ENCODE data around the gene CD74.

The CD74 gene

GRCh38 chr5:150364004-150364403, 48.7 kb downstream of the CD74 start:
- Mint-ChIP-seq H3K36me3 (ENCODE audit: low read depth) (peaks cover 46% of the 10 kb centered on the region), H3K27me3 (ENCODE audit: low read depth, poor library complexity) (no peaks in the 10 kb centered on the region), H3K27ac (no peak overlapping the region), H3K9me3 (no peaks in the 10 kb centered on the region), H3K4me1 (peaks cover 12% of the 10 kb centered on the region), H3K4me3 (no peak overlapping the region)
- no peak for DNase-seq
- no peak for TF ChIP-seq CTCF (IDR thresholded peaks at IDR 0.05)

DNA sequence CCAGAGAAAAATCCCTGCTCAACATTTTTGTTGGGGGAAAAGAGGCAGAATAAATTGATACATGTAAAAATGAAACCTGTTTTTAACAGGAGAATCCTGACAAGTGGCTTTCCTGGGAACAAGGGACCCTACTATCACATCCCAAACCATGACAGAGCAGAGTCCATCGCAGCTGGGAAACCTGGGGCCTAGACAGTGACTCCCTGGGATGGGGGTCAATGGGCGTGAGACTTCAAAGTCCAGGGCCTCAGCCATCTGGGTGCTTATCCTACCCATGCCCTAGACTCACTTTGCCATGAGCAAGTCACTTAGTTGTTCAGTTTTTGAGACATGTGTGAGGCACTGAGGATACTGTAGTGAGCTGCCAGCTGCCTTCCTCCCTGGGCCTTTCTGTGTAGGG, 49.5 kb downstream of the CD74 start:
- Mint-ChIP-seq H3K36me3 (ENCODE audit: low read depth) (peaks cover 43% of the 10 kb centered on the region), H3K27ac (peak overlapping the region; percentile 23), H3K4me1 (peaks cover 18% of the 10 kb centered on the region), H3K9me3 (no peaks in the 10 kb centered on the region), H3K27me3 (ENCODE audit: low read depth, poor library complexity) (no peaks in the 10 kb centered on the region), H3K4me3 (no peak overlapping the region)
- DNase-seq = no peak
- no peak for TF ChIP-seq CTCF (IDR thresholded peaks at IDR 0.05)

GRCh38 chr5:150361301-150361700, 51.4 kb downstream of the CD74 start:
- no peak overlapping the region for H3K27ac Mint-ChIP-seq
- H3K4me3 Mint-ChIP-seq = no peak overlapping the region
- peaks cover 38% of the 10 kb centered on the region for H3K36me3 Mint-ChIP-seq (ENCODE audit: low read depth)
- peaks cover 3% of the 10 kb centered on the region for H3K27me3 Mint-ChIP-seq (ENCODE audit: low read depth, poor library complexity)
- no peak for DNase-seq
- no peaks in the 10 kb centered on the region for H3K9me3 Mint-ChIP-seq
- no peak for TF ChIP-seq CTCF (IDR thresholded peaks at IDR 0.05)
- H3K4me1 Mint-ChIP-seq = peaks cover 26% of the 10 kb centered on the region

DNA sequence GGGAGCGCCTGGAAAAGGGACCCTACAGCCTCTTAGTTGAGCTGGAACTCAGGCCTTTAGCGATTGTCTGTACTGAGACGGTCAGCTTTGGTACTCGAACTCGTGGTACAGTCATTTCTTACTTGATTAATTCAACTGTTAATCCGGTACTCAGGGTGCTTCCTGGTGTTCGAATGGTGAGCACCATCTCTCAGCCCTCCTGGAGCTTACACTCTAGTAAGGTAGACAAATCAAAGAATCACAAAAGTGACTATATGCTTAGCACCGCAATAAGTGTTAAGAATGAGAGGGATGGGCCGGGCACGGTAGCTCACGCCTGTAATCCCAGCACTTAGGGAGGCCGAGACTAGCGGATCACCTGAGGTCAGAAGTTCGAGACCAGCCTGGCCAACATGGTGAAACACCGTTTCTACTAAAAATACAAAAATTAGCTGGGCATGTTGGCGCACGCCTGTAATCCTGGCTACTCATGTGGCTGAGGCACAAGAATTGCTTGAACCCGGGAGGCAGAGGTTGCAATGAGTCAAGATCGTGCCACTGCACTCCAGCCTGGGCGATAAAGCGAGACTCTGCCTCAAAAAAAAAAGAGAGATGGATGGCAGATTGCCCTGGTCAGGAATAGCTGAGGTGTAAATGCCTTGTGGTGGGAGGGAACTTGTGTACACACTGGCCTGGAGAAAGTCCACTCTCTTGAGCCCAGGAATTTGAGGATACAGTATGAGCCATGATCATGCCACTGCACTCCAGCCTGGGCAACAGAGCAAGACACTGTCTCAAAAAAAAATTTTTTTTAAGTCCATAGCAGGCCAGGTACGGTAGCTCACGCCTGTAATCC, 54.2 kb downstream of the CD74 start:
- H3K4me3 Mint-ChIP-seq = peak overlapping the region; percentile 87
- peaks cover 14% of the 10 kb centered on the region for H3K27me3 Mint-ChIP-seq (ENCODE audit: low read depth, poor library complexity)
- H3K27ac Mint-ChIP-seq = peak overlapping the region; percentile 20
- H3K9me3 Mint-ChIP-seq = no peaks in the 10 kb centered on the region
- TF ChIP-seq CTCF (IDR thresholded peaks at IDR 0.05) = no peak
- no peak for DNase-seq
- peaks cover 33% of the 10 kb centered on the region for H3K4me1 Mint-ChIP-seq
- H3K36me3 Mint-ChIP-seq (ENCODE audit: low read depth) = peaks cover 27% of the 10 kb centered on the region

GRCh38 chr5:150357326-150358260, 55.1 kb downstream of the CD74 start, which contains the start of gene TCOF1:
TSS of gene TCOF1 (plus strand) at chr5:150357697. CDS start at chr5:150357747, 50 bp downstream.
- peaks cover 27% of the 10 kb centered on the region for H3K36me3 Mint-ChIP-seq (ENCODE audit: low read depth)
- no peaks in the 10 kb centered on the region for H3K9me3 Mint-ChIP-seq
- TF ChIP-seq CTCF (IDR thresholded peaks at IDR 0.05) = no peak
- peak within 1 kb of the TSS; percentile 87 for H3K4me3 Mint-ChIP-seq
- H3K27me3 Mint-ChIP-seq (ENCODE audit: low read depth, poor library complexity) = peaks cover 14% of the 10 kb centered on the region
- peaks cover 33% of the 10 kb centered on the region for H3K4me1 Mint-ChIP-seq
- peak within 1 kb of the TSS; percentile 20 for H3K27ac Mint-ChIP-seq
- peak; percentile 99 for DNase-seq

Data from nephron progenitor cell (in vitro differentiated cells).